ENCODE data around the gene OR6X1. TPM values are rescaled to one million over a fixed set of nuclear protein-coding genes. Genes with fewer than 3 reads are reported as not detected.

OR6X1 gene
- not detected for polyA plus RNA-seq (2013, experiment 1 of 2)
- not detected for polyA plus RNA-seq (2013, experiment 2 of 2)

- Histone ChIP-seq H3K4me3 (ENCODE audit: low read length) (no peak within 1 kb of the TSS), H3K27ac (ENCODE audit: low read depth, low read length) (no peak within 1 kb of the TSS), H3K27me3 (ENCODE audit: insufficient read depth, low read length) (no peaks in the 10 kb centered on the region), H3K9me3 (ENCODE audit: insufficient read depth, low read depth, low read length) (no peaks in the 10 kb centered on the region), H3K36me3 (ENCODE audit: insufficient read depth, low read length) (no peaks in the 10 kb centered on the region), H3K4me1 (ENCODE audit: insufficient read depth, low read length) (no peaks in the 10 kb centered on the region), H3K9ac (ENCODE audit: low read depth, low read length) (no peak within 1 kb of the TSS)
- 93% methylated on average over 3 of the region's 3 CpGs for WGBS
These were observed at the start of gene OR6X1 for GRCh38 chr11:123754101-123754568. Gene OR6X1 (minus strand): TSS chr11:123754518. CDS start chr11:123754518, 0 bp downstream.

- Histone ChIP-seq H3K4me1 (ENCODE audit: insufficient read depth, low read length) (peaks cover 8% of the 10 kb centered on the region), H3K27ac (ENCODE audit: low read depth, low read length) (no peak overlapping the region), H3K4me3 (ENCODE audit: low read length) (no peak overlapping the region), H3K36me3 (ENCODE audit: insufficient read depth, low read length) (no peaks in the 10 kb centered on the region), H3K9ac (ENCODE audit: low read depth, low read length) (no peak overlapping the region), H3K27me3 (ENCODE audit: insufficient read depth, low read length) (no peaks in the 10 kb centered on the region), H3K9me3 (ENCODE audit: insufficient read depth, low read depth, low read length) (no peaks in the 10 kb centered on the region)
- WGBS = 0% methylated on average over 1 of the region's 1 CpG
These were observed 47.4 kb upstream of the OR6X1 start for GRCh38 chr11:123801765-123802164.

- no peak overlapping the region for H3K4me3 ChIP-seq (ENCODE audit: low read length)
- no peaks in the 10 kb centered on the region for H3K27me3 ChIP-seq (ENCODE audit: insufficient read depth, low read length)
- H3K27ac ChIP-seq (ENCODE audit: low read depth, low read length) = no peak overlapping the region
- no peak overlapping the region for H3K9ac ChIP-seq (ENCODE audit: low read depth, low read length)
- H3K9me3 ChIP-seq (ENCODE audit: insufficient read depth, low read depth, low read length) = peaks cover 3% of the 10 kb centered on the region; the same call in 1 of the 2 replicates
- WGBS = 96% methylated on average over 3 of the region's 3 CpGs
- no peaks in the 10 kb centered on the region for H3K36me3 ChIP-seq (ENCODE audit: insufficient read depth, low read length)
- peaks cover 8% of the 10 kb centered on the region for H3K4me1 ChIP-seq (ENCODE audit: insufficient read depth, low read length)
These were observed 45.7 kb upstream of the OR6X1 start for GRCh38 chr11:123800036-123800435.

GRCh38 chr11:123799438-123799837 is 45.1 kb upstream of the OR6X1 start:
- Histone ChIP-seq H3K4me3 (ENCODE audit: low read length) (no peak overlapping the region), H3K27ac (ENCODE audit: low read depth, low read length) (no peak overlapping the region), H3K9ac (ENCODE audit: low read depth, low read length) (no peak overlapping the region), H3K27me3 (ENCODE audit: insufficient read depth, low read length) (no peaks in the 10 kb centered on the region), H3K36me3 (ENCODE audit: insufficient read depth, low read length) (no peaks in the 10 kb centered on the region), H3K9me3 (ENCODE audit: insufficient read depth, low read depth, low read length) (peaks cover 4% of the 10 kb centered on the region; the same call in 1 of the 2 replicates), H3K4me1 (ENCODE audit: insufficient read depth, low read length) (peaks cover 8% of the 10 kb centered on the region)
- WGBS = 98% methylated on average over 4 of the region's 4 CpGs

- 93% methylated on average over 5 of the region's 5 CpGs for WGBS
- Histone ChIP-seq H3K36me3 (ENCODE audit: insufficient read depth, low read length) (no peaks in the 10 kb centered on the region), H3K27me3 (ENCODE audit: insufficient read depth, low read length) (no peaks in the 10 kb centered on the region), H3K4me1 (ENCODE audit: insufficient read depth, low read length) (peaks cover 8% of the 10 kb centered on the region), H3K27ac (ENCODE audit: low read depth, low read length) (no peak overlapping the region), H3K9me3 (ENCODE audit: insufficient read depth, low read depth, low read length) (peaks cover 7% of the 10 kb centered on the region; the same call in 1 of the 2 replicates), H3K4me3 (ENCODE audit: low read length) (no peak overlapping the region), H3K9ac (ENCODE audit: low read depth, low read length) (no peak overlapping the region)
These were observed 44.4 kb upstream of the OR6X1 start for GRCh38 chr11:123798513-123799252.

GRCh38 chr11:123798079-123798478 is 43.8 kb upstream of the OR6X1 start:
- Histone ChIP-seq H3K4me1 (ENCODE audit: insufficient read depth, low read length) (peaks cover 8% of the 10 kb centered on the region), H3K4me3 (ENCODE audit: low read length) (no peak overlapping the region), H3K9ac (ENCODE audit: low read depth, low read length) (no peak overlapping the region), H3K27ac (ENCODE audit: low read depth, low read length) (no peak overlapping the region), H3K9me3 (ENCODE audit: insufficient read depth, low read depth, low read length) (peaks cover 11% of the 10 kb centered on the region), H3K27me3 (ENCODE audit: insufficient read depth, low read length) (no peaks in the 10 kb centered on the region), H3K36me3 (ENCODE audit: insufficient read depth, low read length) (no peaks in the 10 kb centered on the region)
- whole genome bisulfite sequencing = 92% methylated on average over 4 of the region's 4 CpGs

GRCh38 chr11:123797541-123797940 is 43.2 kb upstream of the OR6X1 start:
- H3K27me3 ChIP-seq (ENCODE audit: insufficient read depth, low read length) = no peaks in the 10 kb centered on the region
- 84% methylated on average over 9 of the region's 10 CpGs for WGBS
- no peak overlapping the region for H3K27ac ChIP-seq (ENCODE audit: low read depth, low read length)

GRCh38 chr11:123797114-123797513 is 42.8 kb upstream of the OR6X1 start:
- H3K9ac ChIP-seq (ENCODE audit: low read depth, low read length) = no peak overlapping the region
- H3K9me3 ChIP-seq (ENCODE audit: insufficient read depth, low read depth, low read length) = peaks cover 21% of the 10 kb centered on the region
- no peak overlapping the region for H3K4me3 ChIP-seq (ENCODE audit: low read length)
- H3K27me3 ChIP-seq (ENCODE audit: insufficient read depth, low read length) = no peaks in the 10 kb centered on the region
- H3K36me3 ChIP-seq (ENCODE audit: insufficient read depth, low read length) = no peaks in the 10 kb centered on the region
- H3K27ac ChIP-seq (ENCODE audit: low read depth, low read length) = no peak overlapping the region
- WGBS = 91% methylated on average over 4 of the region's 4 CpGs
- peaks cover 8% of the 10 kb centered on the region for H3K4me1 ChIP-seq (ENCODE audit: insufficient read depth, low read length)

More at GRCh38 chr11:123797541-123797940, 43.2 kb upstream of the OR6X1 start:
- H3K36me3 ChIP-seq (ENCODE audit: insufficient read depth, low read length) = no peaks in the 10 kb centered on the region
- H3K9ac ChIP-seq (ENCODE audit: low read depth, low read length) = no peak overlapping the region
- peaks cover 17% of the 10 kb centered on the region for H3K9me3 ChIP-seq (ENCODE audit: insufficient read depth, low read depth, low read length)
- H3K4me3 ChIP-seq (ENCODE audit: low read length) = no peak overlapping the region
- peaks cover 8% of the 10 kb centered on the region for H3K4me1 ChIP-seq (ENCODE audit: insufficient read depth, low read length)

GRCh38 chr11:123796226-123796625 is 41.9 kb upstream of the OR6X1 start:
- Histone ChIP-seq H3K27ac (ENCODE audit: low read depth, low read length) (no peak overlapping the region), H3K27me3 (ENCODE audit: insufficient read depth, low read length) (no peaks in the 10 kb centered on the region), H3K9ac (ENCODE audit: low read depth, low read length) (no peak overlapping the region), H3K4me3 (ENCODE audit: low read length) (no peak overlapping the region), H3K4me1 (ENCODE audit: insufficient read depth, low read length) (peaks cover 8% of the 10 kb centered on the region), H3K9me3 (ENCODE audit: insufficient read depth, low read depth, low read length) (peaks cover 30% of the 10 kb centered on the region), H3K36me3 (ENCODE audit: insufficient read depth, low read length) (peaks cover 3% of the 10 kb centered on the region; the same call in 1 of the 2 replicates)
- 89% methylated on average over 1 of the region's 1 CpG for WGBS

- no peak overlapping the region for H3K27ac ChIP-seq (ENCODE audit: low read depth, low read length)
- H3K4me1 ChIP-seq (ENCODE audit: insufficient read depth, low read length) = peaks cover 16% of the 10 kb centered on the region
- WGBS = 100% methylated on average over 1 of the region's 1 CpG
- H3K9me3 ChIP-seq (ENCODE audit: insufficient read depth, low read depth, low read length) = peaks cover 12% of the 10 kb centered on the region; the same call in 1 of the 2 replicates
- H3K36me3 ChIP-seq (ENCODE audit: insufficient read depth, low read length) = no peaks in the 10 kb centered on the region
- no peak overlapping the region for H3K9ac ChIP-seq (ENCODE audit: low read depth, low read length)
- H3K4me3 ChIP-seq (ENCODE audit: low read length) = no peak overlapping the region
- no peaks in the 10 kb centered on the region for H3K27me3 ChIP-seq (ENCODE audit: insufficient read depth, low read length)
These were observed 29.2 kb upstream of the OR6X1 start for GRCh38 chr11:123783536-123783935.

- H3K9ac ChIP-seq (ENCODE audit: low read depth, low read length) = no peak overlapping the region
- WGBS = 86% methylated on average over 1 of the region's 1 CpG
- H3K4me3 ChIP-seq (ENCODE audit: low read length) = no peak overlapping the region
- H3K4me1 ChIP-seq (ENCODE audit: insufficient read depth, low read length) = peaks cover 54% of the 10 kb centered on the region
- 0 out of 2 replicates have a peak, but pooled peaks cover 3% of the 10 kb centered on the region for H3K9me3 ChIP-seq (ENCODE audit: insufficient read depth, low read depth, low read length)
- H3K36me3 ChIP-seq (ENCODE audit: insufficient read depth, low read length) = no peaks in the 10 kb centered on the region
- H3K27me3 ChIP-seq (ENCODE audit: insufficient read depth, low read length) = no peaks in the 10 kb centered on the region
- no peak overlapping the region for H3K27ac ChIP-seq (ENCODE audit: low read depth, low read length)
These were observed 24.2 kb upstream of the OR6X1 start for GRCh38 chr11:123778511-123778910.
